GM18861 (cell line): ENCODE data around the gene MFN2.

Experiments used
- ATAC-seq: cut with Tn5 transposase; IDR thresholded peaks from one replicate; pipeline ENCODE4 v1.9.1; 2021; ENCODE audit not compliant: unreplicated experiment

Gene MFN2

DNA sequence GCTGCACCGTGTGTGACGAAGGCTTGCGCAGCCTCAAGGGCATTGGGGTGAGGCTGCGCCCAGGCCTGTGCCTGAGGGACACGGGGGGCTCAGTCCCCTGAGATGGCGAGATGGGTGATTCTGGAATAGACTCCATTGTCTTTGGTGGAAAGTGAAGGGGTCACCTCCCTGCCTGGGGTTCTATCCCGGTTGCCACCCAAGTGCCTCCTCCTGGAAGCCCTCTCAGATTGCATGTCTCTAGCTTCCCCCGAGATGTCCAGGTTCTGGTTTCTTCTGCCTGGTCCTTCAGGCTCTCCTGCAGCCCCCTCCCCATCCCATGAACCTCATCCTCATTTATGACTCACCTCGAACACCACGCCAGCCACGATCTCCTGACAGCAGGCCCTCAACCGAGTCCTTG lies 22.3 kb upstream of the MFN2 start:
- no peak for ATAC-seq

DNA sequence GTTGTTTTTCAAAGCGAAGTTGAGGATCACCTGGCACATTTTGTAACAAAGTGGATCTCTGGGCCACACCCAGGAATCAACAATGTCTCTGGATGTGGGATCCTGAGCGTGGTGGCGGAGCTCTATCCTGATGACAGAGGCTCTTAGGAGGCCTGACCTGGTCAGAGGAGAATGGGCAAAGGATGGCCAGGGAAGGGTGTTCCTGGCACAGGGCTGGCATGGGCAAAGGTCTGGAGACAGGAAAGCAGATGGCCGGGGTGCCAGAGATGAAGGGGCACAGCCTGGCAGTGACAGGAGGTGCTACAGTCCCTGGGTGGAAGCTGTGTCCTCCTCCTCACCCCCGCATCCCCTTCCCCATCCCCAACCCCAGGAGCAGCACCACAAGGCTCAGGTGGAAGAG lies 20.0 kb upstream of the MFN2 start:
- ATAC-seq: no peak

DNA sequence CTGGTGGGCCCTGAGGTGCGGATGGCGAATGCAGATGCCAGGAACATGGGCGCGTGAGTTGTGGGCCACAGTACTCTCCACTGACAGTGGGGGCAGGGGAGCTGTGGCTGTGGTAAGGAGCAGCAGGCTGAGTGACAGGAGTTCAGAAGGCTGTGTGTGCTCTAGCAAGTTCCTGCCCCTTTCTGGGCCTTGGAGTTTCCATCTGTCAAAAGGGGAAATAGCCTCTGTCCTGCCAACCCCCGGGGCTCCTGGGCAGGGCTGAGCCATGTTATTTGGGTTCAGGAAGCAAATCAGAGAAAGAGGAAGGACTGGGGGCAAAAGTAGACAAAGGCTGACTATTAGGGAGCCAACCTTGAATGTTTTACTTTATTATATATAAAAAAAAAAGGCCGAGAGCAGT lies 19.5 kb upstream of the MFN2 start:
- ATAC-seq: no peak

DNA sequence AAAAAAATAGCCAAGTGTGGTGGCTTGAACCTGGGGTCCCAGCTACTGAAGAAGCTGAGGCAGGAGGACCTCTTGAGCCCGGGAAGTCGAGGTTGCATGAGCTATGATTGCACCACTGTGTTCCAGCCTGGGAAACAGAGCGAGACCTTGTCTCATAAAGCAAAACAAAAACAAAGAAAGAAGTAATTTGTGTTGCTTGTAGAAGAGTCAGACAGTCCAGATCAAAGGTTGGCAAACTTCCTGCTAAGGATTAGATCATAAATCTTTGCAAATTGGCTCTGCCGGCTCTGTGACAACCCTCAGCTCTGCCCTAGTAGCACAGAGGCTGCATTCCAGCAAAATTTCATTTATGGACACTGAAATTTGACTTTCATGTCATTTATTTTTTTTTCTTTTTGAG lies 19.0 kb upstream of the MFN2 start:
- ATAC-seq: no peak

DNA sequence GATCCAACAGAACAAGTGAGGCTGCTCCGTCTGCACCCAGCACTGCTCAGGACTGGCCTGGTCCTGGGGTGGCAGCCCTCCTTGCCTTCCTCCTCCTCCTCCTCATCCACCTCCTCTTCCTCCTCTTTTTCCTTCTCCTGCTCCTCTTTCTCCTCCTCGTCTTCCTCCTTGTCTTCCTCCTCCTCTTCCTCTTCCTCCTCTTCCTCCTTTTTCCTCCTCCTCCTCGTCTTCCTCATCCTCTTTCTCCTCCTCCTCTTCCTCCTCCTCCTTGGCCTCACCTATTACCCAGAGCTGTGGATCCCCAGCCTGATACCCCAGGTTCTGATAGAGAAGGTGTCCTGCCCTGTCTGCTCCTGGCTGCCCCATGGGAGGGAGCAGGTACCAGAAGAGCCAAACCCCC lies 16.6 kb upstream of the MFN2 start:
- no peak for ATAC-seq

DNA sequence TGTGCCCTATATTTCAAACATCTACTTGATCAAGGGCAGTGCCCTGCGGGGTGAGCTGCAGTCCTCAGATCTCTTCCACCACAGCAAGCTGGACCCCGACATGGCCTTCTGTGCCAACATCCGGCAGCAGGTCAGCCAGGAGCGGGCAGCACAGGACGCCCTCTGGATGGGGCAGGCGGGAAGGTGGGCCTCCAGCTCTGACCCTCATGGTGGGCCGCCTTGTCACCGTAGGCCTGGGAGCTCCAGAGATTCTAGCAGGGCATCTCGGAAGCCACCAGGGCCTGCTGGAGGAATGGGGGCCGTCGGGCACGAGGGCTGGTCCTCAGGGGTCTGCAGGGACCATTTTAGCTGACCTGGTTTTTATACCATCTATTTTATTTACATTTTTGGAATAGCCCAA lies 15.6 kb upstream of the MFN2 start:
- ATAC-seq: no peak

DNA sequence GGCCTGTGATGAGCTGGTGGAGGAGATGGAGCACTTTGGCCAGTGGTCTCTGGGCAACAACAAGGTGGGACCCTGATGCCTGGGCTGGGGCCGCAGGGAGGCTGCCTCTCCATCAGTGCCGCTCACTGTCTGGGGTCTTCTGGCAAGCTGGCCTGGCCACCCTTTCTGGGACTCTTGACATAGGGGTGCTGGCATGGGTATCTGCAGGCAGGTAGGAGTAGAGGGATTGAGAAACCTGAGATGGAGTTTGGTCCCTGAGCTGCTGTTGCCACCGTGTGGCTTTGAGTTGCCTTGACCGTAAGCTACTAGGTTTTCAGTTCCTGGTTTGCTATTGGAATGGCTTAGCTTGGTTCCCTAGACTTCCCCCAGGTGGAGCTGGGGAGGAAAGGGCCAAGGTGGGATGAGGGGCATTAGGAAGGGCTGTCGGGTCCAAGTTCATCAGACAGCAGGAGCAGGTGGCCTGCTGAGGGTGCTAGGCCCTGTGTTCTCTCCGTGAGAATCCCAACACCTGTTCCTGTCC lies 13.2 kb upstream of the MFN2 start:
- ATAC-seq: no peak

DNA sequence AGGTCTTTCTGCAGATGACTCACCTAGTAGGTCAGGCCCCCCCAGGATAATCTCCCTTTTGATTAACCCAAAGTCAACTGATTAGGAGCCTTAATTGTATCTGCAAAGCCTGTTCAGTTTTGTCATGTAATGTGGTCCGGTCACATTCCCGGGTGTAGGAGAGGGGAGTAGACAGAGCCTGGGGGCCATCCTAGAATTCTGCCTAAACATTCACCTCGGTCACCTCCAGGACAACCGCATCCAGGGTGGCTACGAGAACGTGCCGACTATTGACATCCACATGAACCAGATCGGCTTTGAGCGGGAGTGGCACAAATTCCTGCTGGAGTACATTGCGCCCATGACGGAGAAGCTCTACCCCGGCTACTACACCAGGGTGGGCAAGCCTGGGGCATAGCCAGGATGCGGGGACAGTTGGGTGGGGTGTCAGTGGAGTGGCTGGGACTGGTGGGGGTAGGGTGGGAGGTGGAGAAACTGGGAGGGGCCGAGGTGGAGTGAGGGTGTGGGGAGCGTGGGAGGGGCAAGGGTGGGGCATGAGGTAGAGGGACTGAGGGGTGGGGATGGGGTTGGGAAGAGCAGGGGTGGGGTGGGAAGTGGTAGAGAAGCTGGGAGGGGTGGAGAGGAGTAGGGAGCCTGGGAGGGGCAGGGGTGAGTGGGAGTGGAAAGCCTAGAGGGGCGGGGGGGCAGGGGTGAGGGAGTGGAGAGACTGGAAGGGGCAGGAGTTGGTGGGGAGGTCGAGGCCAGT lies 9.6 kb upstream of the MFN2 start:
- no peak for ATAC-seq

DNA sequence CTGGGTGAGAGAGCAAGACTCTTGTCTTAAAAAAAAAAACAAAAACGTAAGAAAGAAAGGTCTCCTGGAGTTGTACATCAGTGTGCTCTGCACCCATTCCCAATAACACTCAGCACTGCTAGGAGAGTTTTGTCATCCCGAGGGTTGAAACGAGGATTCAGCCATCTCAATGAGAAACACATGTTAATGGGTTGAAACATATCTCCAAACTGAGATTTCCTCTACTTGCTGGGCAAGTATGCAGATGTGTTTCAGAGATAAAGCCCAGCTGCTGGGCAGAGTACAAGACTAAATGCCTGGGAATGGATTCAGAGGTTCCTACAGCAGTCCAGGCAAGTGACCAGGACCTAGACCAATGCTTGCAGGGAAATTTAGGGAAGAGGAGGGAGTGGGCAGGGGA lies 2.6 kb upstream of the MFN2 start:
- no peak for ATAC-seq

DNA sequence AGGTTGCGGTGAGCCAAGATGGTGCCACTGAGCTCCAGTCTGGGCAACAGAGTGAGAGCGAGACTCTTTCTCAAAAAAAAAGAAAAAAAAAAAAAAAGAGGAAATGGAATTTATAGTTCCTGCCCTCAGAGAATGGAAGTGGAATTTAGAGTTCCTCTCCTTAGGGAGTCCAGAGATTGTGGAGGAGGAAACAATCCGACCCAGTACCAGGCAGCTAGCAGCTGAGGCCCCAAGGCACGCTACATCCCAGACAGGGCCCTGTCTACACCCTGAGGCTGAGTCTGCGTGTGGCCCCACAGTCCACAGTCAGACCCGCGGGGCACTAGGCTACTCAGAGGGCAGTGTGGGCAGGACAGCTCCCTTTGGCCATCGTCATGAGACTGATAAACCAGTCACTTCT lies 1.9 kb upstream of the MFN2 start:
- ATAC-seq: no peak

DNA sequence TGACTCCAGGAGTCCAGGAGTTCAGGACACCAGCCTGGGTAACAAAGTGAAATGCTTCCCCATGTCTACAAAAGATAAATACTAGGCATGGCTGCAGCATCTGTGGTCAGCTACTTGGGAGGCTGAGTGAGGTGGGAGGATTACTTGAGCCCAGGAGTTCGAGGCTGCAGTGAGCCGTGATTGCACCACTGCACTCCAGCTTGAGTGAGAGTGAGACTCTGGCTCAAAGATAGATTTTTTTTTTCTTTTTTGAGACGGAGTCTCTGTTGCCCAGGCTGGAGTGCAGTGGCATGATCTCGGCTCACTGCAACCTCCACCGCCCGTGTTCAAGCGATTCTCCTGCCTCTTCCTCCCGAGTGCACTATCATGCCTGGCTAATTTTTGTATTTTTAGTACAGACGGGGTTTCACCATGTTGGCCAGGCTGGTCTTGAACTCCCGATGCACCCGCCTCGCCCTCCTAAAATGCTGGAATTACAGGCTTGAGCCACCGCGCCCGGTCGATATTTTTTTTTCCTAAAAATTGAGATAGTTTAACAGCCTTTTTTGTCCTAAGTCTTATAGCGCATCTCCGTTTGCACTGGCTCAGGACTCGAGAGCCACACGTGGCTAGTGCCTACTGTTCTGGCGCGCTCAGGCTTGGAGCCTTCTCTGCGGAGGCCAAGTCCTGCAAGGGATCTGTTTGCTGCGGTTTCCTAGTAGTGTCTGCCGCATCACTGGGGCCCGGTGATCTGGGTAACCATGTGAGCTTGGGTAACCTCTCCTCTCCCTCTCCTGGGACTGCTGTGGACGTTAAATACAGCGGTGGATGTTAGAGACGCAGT lies 1.0 kb upstream of the MFN2 start:
- ATAC-seq: no peak

DNA sequence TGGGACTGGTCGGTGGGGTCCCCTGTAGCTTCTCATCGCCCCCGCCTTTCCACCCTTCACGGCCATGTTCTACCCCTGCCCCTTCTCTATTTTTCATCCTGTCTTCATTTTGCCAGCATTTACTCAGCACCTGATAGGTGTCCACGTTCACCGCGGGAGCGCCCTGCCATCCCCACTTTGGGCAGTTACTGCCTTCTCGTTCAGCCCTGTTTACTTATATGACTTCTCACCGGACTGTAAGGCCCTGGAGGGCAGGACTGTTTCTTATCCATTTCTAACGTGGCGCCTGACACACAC lies 380 bp downstream of the MFN2 start:
- no peak for ATAC-seq

DNA sequence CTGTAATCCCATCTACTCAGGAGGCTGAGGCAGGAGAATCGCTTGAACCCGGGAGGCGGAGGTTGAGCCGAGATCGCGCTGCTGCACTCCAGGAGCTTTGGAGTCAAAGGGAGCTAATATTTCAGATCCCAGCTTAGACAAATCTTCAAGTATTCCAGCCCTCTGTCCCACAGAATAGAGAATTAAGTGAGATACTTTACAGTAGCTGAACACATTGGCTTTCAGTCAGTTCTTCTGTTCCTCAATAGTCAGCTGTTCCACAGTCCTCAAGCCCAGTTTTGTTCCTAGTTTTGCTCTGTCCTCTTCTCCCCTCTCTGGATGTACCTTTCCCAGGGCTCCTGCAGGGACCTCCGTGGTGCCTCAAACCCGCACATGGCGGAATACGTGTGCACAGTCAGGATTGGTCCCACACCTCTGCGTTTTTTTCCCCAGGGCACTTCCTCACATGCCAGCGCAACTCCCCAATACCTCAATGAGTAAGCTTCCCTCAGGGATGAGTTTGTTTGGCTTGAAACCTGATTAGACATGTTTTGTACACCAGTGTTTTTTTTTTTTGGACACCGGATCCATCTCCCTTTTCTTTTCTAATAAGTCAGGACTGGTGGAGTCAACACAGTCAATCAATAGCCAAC lies 1.2 kb downstream of the MFN2 start:
- ATAC-seq: no peak

DNA sequence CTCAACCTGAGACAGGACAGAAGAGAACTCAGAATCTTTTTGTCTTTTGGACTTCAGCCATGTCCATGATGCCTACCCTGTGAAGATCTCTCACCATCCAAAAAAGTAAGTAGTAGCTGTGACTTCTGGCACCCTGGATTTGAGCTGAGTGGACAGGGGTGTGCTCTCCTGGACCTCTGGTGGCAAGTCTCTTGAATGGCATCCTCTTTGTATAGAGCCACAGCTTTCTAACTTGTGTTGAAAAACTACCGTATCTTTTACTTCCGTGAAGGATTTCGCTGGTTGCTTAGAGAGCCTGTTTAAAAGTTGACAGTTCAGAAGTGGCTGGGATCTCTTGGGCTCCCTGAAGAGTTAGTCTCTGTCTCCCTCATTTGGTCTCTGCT lies 1.8 kb downstream of the MFN2 start:
- no peak for ATAC-seq

DNA sequence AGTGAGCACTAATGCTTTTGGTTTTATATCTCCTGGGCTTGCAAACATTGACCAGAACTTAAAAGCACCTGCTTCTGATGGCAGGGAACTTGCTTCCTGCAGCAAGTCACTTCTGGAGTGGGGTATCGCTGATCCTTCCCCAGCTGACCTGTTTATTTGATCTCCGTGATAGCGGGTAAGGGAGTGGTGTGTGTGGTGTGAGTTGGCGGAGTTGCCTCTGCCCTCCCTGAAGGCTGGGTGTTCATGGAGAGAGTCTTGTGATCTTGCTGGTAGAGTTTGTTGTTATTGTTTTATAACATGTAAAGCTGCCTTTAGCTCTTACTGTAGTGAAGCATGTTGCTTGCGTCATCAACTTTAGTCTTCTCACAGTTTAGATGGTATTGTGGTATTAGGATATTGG lies 3.9 kb downstream of the MFN2 start:
- ATAC-seq: no peak

DNA sequence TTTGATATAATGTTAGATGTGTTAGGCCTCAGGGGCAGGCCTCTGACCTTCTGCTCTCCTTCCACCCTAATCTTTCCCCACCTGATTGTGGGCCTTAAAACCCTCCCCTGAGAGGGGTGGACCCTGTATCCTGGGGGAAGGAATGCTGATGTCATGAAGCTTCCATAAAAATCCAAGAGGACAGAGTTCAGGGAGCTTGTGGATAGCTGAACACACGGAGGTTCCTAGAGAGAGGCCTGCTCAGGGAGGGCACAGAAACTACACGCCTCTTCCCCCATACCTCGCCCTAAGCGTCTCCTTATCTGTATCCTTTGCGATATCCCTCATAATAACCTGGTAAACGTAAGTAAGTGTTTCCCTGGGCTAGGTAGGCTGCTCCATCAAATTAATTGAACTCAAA lies 4.3 kb downstream of the MFN2 start:
- ATAC-seq: no peak

DNA sequence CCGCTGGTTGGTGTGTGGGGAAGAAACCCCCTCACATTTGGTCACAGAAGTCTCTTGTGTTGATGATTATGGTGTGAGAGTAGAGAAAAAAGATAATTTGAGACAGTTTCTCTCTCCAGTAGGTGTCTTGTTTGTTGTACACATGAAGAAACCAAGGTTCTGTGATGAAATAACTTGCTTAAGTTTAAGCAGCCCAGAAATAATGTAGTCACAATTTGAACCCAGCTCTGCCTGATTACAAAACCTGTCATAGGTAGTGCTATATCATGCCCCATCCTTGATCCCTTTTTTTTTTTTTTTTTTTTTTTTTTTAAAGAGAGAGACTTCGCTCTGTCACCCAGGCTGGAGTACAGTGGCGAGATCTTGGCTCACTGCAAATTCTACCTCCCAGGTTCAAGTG lies 4.9 kb downstream of the MFN2 start:
- no peak for ATAC-seq

DNA sequence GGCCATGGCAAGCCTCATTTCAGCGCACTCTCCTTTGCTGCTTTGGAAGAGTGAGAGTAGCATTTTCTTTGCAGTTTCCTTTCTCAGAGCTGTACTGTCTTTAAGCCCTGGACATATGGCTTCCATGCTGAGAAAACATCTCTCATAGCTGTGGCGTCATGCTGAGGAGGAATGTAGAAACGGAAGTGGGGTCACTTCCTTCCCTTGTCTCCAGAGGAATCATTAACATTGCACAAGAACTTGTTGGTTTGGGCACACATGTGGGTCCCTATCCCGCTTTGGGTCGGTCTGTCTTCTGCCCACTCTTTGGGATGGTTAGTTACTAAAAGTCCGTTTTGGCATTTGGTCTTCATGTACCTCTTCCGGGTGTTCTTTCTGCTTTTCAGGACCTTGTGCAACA lies 5.6 kb downstream of the MFN2 start:
- ATAC-seq: no peak

DNA sequence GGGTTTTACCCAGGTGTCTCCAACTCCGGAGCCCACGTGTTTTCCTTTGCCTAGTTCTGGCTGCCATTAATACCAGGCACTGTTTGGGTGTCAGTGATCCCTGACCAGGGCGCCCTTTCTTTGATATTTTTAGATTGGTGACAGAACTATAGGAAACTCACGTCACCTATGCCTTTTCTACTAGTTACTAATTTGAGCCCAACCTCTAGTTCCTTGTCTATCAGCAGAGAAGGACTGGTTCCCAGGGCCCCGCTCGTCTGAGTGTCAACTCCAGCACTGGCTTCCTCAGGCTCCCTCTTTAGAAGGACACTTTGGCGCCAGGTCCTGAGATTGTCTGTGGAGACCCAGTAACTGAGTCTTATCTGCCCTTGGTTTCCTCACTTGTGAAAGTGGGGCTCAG lies 9.4 kb downstream of the MFN2 start:
- no peak for ATAC-seq

DNA sequence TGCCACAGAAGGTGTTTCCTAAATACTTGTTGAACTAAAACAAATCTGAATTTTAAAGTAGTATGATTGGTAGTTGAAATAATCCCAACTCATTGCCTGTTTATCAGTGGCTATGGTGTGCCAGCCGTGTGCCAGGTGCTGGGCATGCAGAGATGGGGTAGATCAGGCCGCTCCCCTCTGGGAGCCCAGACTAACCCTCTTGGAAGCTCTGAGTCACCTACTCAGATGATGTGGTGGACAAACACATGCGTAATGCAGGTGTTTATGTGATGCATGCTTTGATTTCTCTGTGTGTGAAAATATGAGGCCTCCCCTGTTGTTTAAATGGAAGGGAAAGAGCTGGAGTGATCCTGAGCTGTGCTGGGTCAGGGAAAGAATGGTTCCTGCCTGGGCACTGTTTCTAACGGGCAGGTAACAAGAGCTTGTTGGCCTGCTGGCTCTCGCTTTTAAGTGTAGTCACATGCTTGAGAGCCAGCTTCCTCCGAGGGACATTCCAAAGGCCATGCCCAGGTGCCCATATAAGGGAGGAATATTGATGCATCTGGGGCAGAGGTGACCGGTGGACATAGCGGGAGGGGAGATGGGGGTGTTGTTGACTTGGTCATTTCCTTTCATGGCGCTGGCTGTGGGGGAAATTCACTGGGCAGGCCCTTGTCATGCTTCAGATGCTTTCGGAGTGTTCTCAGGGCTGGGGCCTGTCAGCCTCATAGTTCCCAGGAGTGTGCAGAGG lies 10.2 kb downstream of the MFN2 start:
- ATAC-seq: no peak

DNA sequence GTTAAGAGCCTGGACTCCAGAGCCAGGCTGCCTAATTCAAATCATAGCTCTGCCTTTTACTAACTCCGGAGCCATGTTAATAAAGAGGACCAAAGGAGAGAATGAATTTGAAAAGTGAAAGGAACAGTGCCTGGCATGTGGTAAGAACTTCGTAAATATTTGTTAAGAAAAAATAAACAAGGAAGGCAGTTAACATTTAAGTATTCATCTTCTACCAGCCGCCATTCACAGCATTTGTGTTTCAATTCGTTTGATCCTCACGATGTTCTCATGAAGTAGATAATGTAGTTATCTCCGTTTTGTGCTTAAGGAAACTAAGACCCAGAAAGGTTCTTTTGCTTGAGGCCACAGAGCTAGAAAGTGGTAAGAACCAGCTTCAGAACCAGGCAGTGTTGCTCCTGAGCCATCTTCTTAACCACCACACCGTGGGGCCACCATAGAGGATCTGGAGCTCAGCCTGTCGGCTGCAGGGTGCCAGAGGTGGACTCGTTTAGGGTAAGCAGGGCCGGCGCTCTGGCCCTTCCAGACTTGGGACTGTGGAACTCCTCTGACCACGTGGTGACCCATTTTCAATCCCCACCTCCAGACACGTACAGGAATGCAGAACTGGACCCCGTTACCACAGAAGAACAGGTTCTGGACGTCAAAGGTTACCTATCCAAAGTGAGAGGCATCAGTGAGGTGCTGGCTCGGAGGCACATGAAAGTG lies 11.9 kb downstream of the MFN2 start:
- ATAC-seq: no peak
